HUES6 (cell line): ENCODE data around the gene SLC36A1.

ENCODE experiments used
- H3K27ac ChIP-seq: 2 replicates; pipeline ENCODE4 v1.7.0; 2013; ENCODE audit warnings: low read depth, mild to moderate bottlenecking, low read length, inconsistent platforms
- H3K27me3 ChIP-seq: 2 replicates; pipeline ENCODE4 v1.6.1; 2013; ENCODE audit warnings: low read length; ENCODE audit not compliant: control insufficient read depth, insufficient read depth
- H3K36me3 ChIP-seq: 2 replicates; pipeline ENCODE4 v1.6.1; 2013; ENCODE audit warnings: low read length; ENCODE audit not compliant: control insufficient read depth, insufficient read depth
- H3K4me1 ChIP-seq: 2 replicates; pipeline ENCODE4 v1.6.1; 2013; ENCODE audit warnings: low read length; ENCODE audit not compliant: control insufficient read depth, insufficient read depth
- H3K4me3 ChIP-seq: 2 replicates; pipeline ENCODE4 v1.5.1; 2013; ENCODE audit warnings: low read depth, low read length
- H3K9ac ChIP-seq: one replicate; pipeline ENCODE4 v1.6.1; 2013; ENCODE audit warnings: mild to moderate bottlenecking, low read length
- H3K9me3 ChIP-seq: 2 replicates; pipeline ENCODE4 v1.6.1; 2013; ENCODE audit warnings: low read depth, low read length; ENCODE audit not compliant: control insufficient read depth, insufficient read depth

SLC36A1 gene

DNA sequence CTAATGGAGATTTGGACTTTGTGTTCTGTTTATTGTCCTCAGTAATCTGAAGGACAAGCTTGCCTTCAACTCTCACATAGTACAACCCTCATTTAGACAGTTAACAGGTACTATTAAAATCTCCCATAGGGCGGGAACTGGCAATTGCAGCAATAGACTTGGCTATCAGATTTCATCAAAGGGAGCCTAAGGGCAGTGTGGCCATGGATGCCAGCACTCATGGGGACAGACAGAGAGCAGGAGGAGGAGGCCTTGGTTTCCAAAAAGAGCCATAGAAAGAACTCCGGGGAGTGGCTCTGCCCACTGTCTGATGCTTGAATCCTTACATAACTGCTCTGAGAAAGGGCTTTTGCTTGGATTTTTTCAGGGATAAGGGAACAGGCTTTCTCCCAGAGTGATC, 6.8 kb downstream of the SLC36A1 start:
- Histone ChIP-seq H3K27ac (no peak overlapping the region), H3K36me3 (no peaks in the 10 kb centered on the region), H3K4me3 (no peak overlapping the region), H3K27me3 (no peaks in the 10 kb centered on the region), H3K4me1 (peaks cover 14% of the 10 kb centered on the region), H3K9ac (no peak overlapping the region), H3K9me3 (no peaks in the 10 kb centered on the region)

- Histone ChIP-seq H3K9ac (no peak overlapping the region), H3K4me3 (no peak overlapping the region), H3K27ac (no peak overlapping the region), H3K27me3 (no peaks in the 10 kb centered on the region), H3K9me3 (no peaks in the 10 kb centered on the region), H3K36me3 (no peaks in the 10 kb centered on the region), H3K4me1 (peaks cover 14% of the 10 kb centered on the region)
These were observed 7.5 kb downstream of the SLC36A1 start for GRCh38 chr5:151454889-151455288.

DNA sequence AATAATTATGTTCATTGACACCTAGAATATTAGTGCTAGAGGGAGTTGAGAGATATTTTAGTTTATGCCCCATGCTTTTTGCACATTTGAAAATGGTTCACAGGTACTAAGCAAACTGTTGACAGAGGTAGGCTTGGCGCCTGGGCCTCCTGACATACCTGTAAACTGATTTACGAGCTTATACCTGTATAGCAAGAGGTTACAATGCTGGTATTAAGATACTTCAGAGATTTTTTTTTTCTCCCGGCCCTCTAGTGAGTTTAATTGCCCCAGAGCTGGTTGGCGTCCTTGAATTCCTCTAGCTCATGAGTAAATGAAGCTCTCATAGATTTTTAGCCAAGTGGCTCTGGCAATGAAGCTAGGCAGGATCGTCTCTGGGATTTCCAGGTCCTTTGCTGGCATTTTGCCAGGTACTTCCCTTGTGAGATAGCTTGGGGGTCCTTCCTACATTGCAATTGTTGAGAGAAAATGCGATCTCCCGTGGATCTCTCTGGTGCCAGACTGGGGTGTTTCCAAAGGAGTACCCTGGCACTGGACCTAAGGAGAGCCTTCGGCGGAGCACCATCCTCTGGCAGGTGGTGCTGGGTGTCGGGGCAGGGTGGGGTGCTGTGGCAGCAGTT, 9.0 kb downstream of the SLC36A1 start:
- Histone ChIP-seq H3K36me3 (no peaks in the 10 kb centered on the region), H3K4me3 (no peak overlapping the region), H3K27me3 (no peaks in the 10 kb centered on the region), H3K4me1 (peaks cover 11% of the 10 kb centered on the region), H3K27ac (no peak overlapping the region), H3K9me3 (no peaks in the 10 kb centered on the region), H3K9ac (no peak overlapping the region)

GRCh38 chr5:151458314-151458713, 10.9 kb downstream of the SLC36A1 start:
- no peak overlapping the region for H3K27ac ChIP-seq
- H3K9me3 ChIP-seq = no peaks in the 10 kb centered on the region
- no peak overlapping the region for H3K4me3 ChIP-seq
- H3K36me3 ChIP-seq = no peaks in the 10 kb centered on the region
- no peaks in the 10 kb centered on the region for H3K27me3 ChIP-seq
- no peak overlapping the region for H3K9ac ChIP-seq
- peaks cover 3% of the 10 kb centered on the region; the same call in 1 of the 2 replicates for H3K4me1 ChIP-seq

DNA sequence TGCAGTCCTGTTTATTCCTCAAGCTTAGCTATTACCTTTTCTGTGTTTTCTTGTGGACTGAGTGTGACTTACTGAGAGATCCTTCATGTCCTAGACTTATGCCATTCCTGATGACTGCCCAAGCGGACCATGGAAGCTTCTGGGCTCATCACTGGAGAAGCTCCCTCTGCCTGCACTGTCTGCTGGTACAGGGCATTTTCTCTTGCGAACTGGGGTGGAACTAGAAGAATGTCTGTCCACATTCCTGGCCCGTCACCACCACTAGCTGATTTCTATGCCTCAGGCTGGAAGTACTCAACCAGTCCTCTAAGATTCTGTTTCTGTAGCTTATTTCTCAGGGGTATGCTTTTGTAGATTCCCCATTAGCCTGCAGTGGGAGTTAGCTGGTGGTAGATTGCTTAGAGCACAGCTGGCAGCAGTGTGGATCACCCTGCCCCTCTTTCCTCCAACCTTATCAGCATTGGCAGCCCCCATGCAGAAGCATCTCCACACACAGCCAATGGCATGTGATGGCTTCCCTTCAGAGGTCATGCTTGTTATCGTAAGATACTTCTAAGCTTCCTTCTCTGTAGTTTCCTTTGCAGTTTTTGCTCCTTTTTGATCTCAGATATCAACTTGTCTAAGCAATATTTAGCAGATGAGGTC, 12.4 kb downstream of the SLC36A1 start:
- Histone ChIP-seq H3K9ac (no peak overlapping the region), H3K27me3 (no peaks in the 10 kb centered on the region), H3K36me3 (no peaks in the 10 kb centered on the region), H3K27ac (no peak overlapping the region), H3K4me3 (no peak overlapping the region), H3K4me1 (no peaks in the 10 kb centered on the region), H3K9me3 (no peaks in the 10 kb centered on the region)

GRCh38 chr5:151461312-151461711, 13.9 kb downstream of the SLC36A1 start:
- no peak overlapping the region for H3K27ac ChIP-seq
- H3K36me3 ChIP-seq = no peaks in the 10 kb centered on the region
- H3K9ac ChIP-seq = no peak overlapping the region
- H3K4me3 ChIP-seq = no peak overlapping the region
- no peaks in the 10 kb centered on the region for H3K27me3 ChIP-seq
- no peaks in the 10 kb centered on the region for H3K4me1 ChIP-seq
- no peaks in the 10 kb centered on the region for H3K9me3 ChIP-seq

DNA sequence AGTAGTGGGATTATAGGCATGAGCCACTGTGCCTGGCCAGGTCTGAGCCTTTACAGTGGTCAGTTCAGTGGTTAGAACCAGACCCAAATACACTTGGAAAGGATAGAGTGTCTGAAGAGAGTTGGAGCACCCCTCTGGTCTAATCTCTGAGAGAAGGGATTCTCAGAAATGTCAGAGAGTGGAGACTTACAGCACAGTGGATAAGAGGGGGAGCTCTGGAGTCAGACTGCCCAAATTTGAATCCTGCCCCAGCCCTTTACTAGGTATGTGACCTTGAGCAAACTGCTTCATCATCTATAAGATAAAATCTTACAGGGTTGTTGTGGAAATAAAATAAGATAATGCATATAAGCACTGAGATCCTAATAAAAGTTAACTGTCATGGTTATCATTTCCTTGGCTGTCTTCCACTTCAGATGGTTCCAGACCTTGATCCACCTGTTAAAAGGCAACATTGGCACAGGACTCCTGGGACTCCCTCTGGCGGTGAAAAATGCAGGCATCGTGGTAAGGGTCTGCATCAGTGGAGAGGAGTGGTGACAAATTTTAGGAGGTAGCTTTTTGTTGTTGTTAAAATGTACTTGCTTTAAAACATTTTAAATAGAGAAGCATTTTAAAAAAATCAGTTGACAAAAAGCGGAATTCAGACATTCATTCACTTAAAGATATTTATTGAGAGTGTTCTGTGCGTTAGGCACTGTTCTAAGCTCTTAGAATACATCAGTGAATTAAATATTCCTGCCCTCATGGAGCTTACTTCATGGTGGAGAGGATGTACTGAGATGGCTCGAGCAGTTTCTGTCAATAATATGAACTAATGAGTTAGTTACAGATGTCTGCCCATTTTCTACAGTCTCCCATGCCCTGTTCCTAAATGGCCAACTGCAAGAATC, 16.0 kb downstream of the SLC36A1 start:
- no peak overlapping the region for H3K27ac ChIP-seq
- no peak overlapping the region for H3K9ac ChIP-seq
- H3K27me3 ChIP-seq = no peaks in the 10 kb centered on the region
- no peak overlapping the region for H3K4me3 ChIP-seq
- H3K4me1 ChIP-seq = no peaks in the 10 kb centered on the region
- no peaks in the 10 kb centered on the region for H3K9me3 ChIP-seq
- H3K36me3 ChIP-seq = peaks cover 5% of the 10 kb centered on the region; the same call in 1 of the 2 replicates

DNA sequence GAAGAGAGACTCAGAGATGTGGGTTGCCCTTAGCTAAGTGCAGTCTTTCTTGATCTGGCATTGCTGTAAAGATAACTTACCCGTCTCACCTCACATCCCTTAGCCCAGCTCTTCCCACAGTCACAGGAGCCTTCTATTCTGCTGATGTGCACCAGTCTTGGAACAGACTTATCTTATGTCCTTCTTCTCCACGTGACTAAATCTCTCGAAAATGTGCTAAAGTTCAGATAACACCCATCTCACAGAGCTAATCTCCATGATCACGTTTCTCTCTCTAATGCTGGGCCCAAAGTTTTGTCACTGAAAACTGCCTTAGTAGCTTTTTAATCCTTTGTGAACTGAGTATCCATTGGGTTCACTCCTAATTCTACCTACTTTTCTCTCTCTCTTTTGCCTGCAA, 16.7 kb downstream of the SLC36A1 start:
- H3K27ac ChIP-seq = no peak overlapping the region

DNA sequence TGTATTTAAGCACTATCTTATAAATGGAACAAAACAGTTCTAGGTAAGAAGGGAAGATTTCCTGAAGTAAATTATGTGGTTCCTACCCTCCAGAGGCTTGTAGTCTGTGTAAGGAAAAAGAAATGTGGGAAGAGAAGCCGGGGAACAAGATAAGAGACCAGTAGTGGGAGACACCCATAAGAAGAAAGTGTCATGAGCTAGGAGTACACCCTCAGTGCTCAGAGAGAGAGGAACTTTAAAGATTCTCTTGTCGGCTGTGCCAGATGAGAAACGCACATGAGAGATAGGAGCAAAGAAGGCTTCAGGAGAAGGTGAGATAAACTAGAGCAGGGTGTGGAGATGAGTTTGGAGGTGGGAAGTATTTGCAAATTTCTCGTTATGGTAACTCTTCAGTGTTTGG, 18.1 kb downstream of the SLC36A1 start:
- Histone ChIP-seq H3K4me1 (no peaks in the 10 kb centered on the region), H3K27me3 (no peaks in the 10 kb centered on the region), H3K36me3 (peaks cover 5% of the 10 kb centered on the region; the same call in 1 of the 2 replicates), H3K9me3 (no peaks in the 10 kb centered on the region), H3K9ac (no peak overlapping the region), H3K4me3 (no peak overlapping the region), H3K27ac (no peak overlapping the region)

More for the DNA sequence above, 16.7 kb downstream of the SLC36A1 start:
- Histone ChIP-seq H3K9me3 (no peaks in the 10 kb centered on the region), H3K36me3 (peaks cover 5% of the 10 kb centered on the region; the same call in 1 of the 2 replicates), H3K4me3 (no peak overlapping the region), H3K27me3 (no peaks in the 10 kb centered on the region), H3K4me1 (no peaks in the 10 kb centered on the region), H3K9ac (no peak overlapping the region)

- Histone ChIP-seq H3K9me3 (no peaks in the 10 kb centered on the region), H3K36me3 (peaks cover 5% of the 10 kb centered on the region; the same call in 1 of the 2 replicates), H3K27ac (no peak overlapping the region)
These were observed 20.2 kb downstream of the SLC36A1 start for GRCh38 chr5:151467576-151467975.

GRCh38 chr5:151469386-151469785, 22.0 kb downstream of the SLC36A1 start:
- Histone ChIP-seq H3K27me3 (no peaks in the 10 kb centered on the region), H3K9ac (no peak overlapping the region), H3K4me3 (no peak overlapping the region), H3K27ac (no peak overlapping the region), H3K9me3 (no peaks in the 10 kb centered on the region), H3K4me1 (no peaks in the 10 kb centered on the region), H3K36me3 (peaks cover 5% of the 10 kb centered on the region; the same call in 1 of the 2 replicates)

More at GRCh38 chr5:151467576-151467975, 20.2 kb downstream of the SLC36A1 start:
- Histone ChIP-seq H3K9ac (no peak overlapping the region), H3K4me1 (no peaks in the 10 kb centered on the region), H3K27me3 (no peaks in the 10 kb centered on the region), H3K4me3 (no peak overlapping the region)
